GM19324 (cell line): ENCODE results near the gene SRRM2.

Experiments
- ATAC-seq: cut with Tn5 transposase; IDR thresholded peaks from one replicate; pipeline ENCODE4 v1.9.1; 2021; ENCODE audit warnings: mild to moderate bottlenecking, moderate library complexity; ENCODE audit not compliant: unreplicated experiment, low FRiP score

SRRM2 gene

GRCh38 chr16:2817340-2818271, 65.2 kb downstream of the SRRM2 start:
- no peak for ATAC-seq

GRCh38 chr16:2818272-2818876, 65.9 kb downstream of the SRRM2 start:
- no peak for ATAC-seq

GRCh38 chr16:2819179-2819938, 66.9 kb downstream of the SRRM2 start:
- no peak for ATAC-seq

- no peak for ATAC-seq
Observed at GRCh38 chr16:2819939-2820835, 67.7 kb downstream of the SRRM2 start.
